ENCODE data around the gene PLIN1. TPM values are rescaled to one million over a fixed set of nuclear protein-coding genes. Genes with fewer than 3 reads are reported as not detected.

Gene PLIN1
- total RNA-seq, 1 donor from 2014 or later, result 0.17 TPM

GRCh38 chr15:89641053-89641452 is 38.1 kb downstream of the PLIN1 start:
- Mint-ChIP-seq H3K4me3 (ENCODE audit: unreplicated experiment) (no peak overlapping the region), H3K36me3 (ENCODE audit: low read depth) (peaks cover 16% of the 10 kb centered on the region), H3K27ac (ENCODE audit: unreplicated experiment) (no peak overlapping the region), H3K4me1 (ENCODE audit: low read depth) (no peaks in the 10 kb centered on the region), H3K27me3 (ENCODE audit: low read depth) (no peaks in the 10 kb centered on the region), H3K9me3 (ENCODE audit: low read depth) (no peaks in the 10 kb centered on the region)
- no peak for TF ChIP-seq CTCF (IDR thresholded peaks at IDR 0.05)
- DNase-seq (ENCODE audit: low spot score), result no peak

DNA sequence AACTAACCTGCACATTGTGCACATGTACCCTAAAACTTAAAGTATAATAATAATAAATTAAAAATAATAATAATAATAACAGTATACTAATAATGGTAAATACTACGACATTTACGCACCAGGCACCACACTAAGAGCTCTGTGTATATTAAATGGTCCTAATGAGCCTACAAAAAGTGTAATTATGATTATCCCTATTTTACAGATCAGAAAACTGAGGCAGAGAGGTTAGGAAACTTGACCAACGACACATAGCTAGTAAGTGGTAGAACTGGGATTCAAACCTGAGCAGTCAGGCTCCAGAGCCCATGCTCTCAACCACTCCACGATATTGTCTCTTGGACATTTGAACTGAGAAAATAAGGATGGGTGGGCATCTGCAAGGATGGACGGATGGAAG is 38.9 kb downstream of the PLIN1 start:
- TF ChIP-seq CTCF (IDR thresholded peaks at IDR 0.05), result no peak
- H3K4me3 Mint-ChIP-seq (ENCODE audit: unreplicated experiment), result no peak overlapping the region
- no peak overlapping the region for H3K27ac Mint-ChIP-seq (ENCODE audit: unreplicated experiment)
- no peaks in the 10 kb centered on the region for H3K4me1 Mint-ChIP-seq (ENCODE audit: low read depth)
- peaks cover 2% of the 10 kb centered on the region for H3K9me3 Mint-ChIP-seq (ENCODE audit: low read depth)
- H3K27me3 Mint-ChIP-seq (ENCODE audit: low read depth), result no peaks in the 10 kb centered on the region
- H3K36me3 Mint-ChIP-seq (ENCODE audit: low read depth), result peaks cover 17% of the 10 kb centered on the region
- no peak for DNase-seq (ENCODE audit: low spot score)

DNA sequence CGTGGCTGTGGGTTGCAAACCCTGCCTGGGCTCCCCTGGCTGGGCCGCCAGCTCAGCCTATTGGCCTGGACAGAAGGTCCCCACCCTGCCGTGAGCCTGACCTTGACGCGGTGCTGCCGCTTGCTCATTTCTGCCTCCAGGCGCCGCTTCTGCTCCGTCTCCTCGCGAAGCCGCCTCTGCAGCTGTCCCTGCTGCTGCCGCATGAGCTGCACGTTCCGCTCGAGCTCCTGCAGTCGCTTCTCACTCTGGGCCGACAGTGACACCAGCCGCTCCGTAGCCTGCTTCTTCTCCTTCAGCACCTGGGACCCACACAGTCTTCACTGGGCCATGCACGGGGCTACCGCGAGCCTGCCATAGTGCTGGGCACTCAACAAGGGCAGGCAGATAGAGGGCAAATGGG is 45.6 kb downstream of the PLIN1 start:
- Mint-ChIP-seq H3K36me3 (ENCODE audit: low read depth) (peaks cover 36% of the 10 kb centered on the region), H3K4me3 (ENCODE audit: unreplicated experiment) (no peak overlapping the region), H3K9me3 (ENCODE audit: low read depth) (peaks cover 2% of the 10 kb centered on the region), H3K27ac (ENCODE audit: unreplicated experiment) (no peak overlapping the region), H3K27me3 (ENCODE audit: low read depth) (no peaks in the 10 kb centered on the region), H3K4me1 (ENCODE audit: low read depth) (no peaks in the 10 kb centered on the region)
- no peak for TF ChIP-seq CTCF (IDR thresholded peaks at IDR 0.05)
- peak; percentile 81 for DNase-seq (ENCODE audit: low spot score)

- peaks cover 2% of the 10 kb centered on the region for H3K9me3 Mint-ChIP-seq (ENCODE audit: low read depth)
- no peak overlapping the region for H3K27ac Mint-ChIP-seq (ENCODE audit: unreplicated experiment)
- no peaks in the 10 kb centered on the region for H3K27me3 Mint-ChIP-seq (ENCODE audit: low read depth)
- DNase-seq (ENCODE audit: low spot score), result peak; percentile 58
- H3K4me3 Mint-ChIP-seq (ENCODE audit: unreplicated experiment), result no peak overlapping the region
- H3K4me1 Mint-ChIP-seq (ENCODE audit: low read depth), result no peaks in the 10 kb centered on the region
- H3K36me3 Mint-ChIP-seq (ENCODE audit: low read depth), result peaks cover 38% of the 10 kb centered on the region
- TF ChIP-seq CTCF (IDR thresholded peaks at IDR 0.05), result no peak
These were observed 46.4 kb downstream of the PLIN1 start for GRCh38 chr15:89632563-89633430.

GRCh38 chr15:89631902-89632264 is 47.3 kb downstream of the PLIN1 start:
- no peaks in the 10 kb centered on the region for H3K4me1 Mint-ChIP-seq (ENCODE audit: low read depth)
- no peaks in the 10 kb centered on the region for H3K27me3 Mint-ChIP-seq (ENCODE audit: low read depth)
- no peak overlapping the region for H3K4me3 Mint-ChIP-seq (ENCODE audit: unreplicated experiment)
- peaks cover 39% of the 10 kb centered on the region for H3K36me3 Mint-ChIP-seq (ENCODE audit: low read depth)
- DNase-seq (ENCODE audit: low spot score), result peak; percentile 52
- H3K27ac Mint-ChIP-seq (ENCODE audit: unreplicated experiment), result no peak overlapping the region
- TF ChIP-seq CTCF (IDR thresholded peaks at IDR 0.05), result no peak
- peaks cover 2% of the 10 kb centered on the region for H3K9me3 Mint-ChIP-seq (ENCODE audit: low read depth)

All from chondrocyte (in vitro differentiated cells).